GM12873 (cell line): ENCODE measurements around the gene NFIC.

Experiments used
- TF ChIP-seq, protein P1 (sequence below): IDR thresholded peaks from 2 replicates; pipeline ENCODE4 v1.5.1; 2012; ENCODE audit warnings: low read depth, mild to moderate bottlenecking, moderate library complexity, low read length, control low read depth; ENCODE audit not compliant: insufficient read depth; ENCODE audit errors: missing control alignments

Gene NFIC

DNA sequence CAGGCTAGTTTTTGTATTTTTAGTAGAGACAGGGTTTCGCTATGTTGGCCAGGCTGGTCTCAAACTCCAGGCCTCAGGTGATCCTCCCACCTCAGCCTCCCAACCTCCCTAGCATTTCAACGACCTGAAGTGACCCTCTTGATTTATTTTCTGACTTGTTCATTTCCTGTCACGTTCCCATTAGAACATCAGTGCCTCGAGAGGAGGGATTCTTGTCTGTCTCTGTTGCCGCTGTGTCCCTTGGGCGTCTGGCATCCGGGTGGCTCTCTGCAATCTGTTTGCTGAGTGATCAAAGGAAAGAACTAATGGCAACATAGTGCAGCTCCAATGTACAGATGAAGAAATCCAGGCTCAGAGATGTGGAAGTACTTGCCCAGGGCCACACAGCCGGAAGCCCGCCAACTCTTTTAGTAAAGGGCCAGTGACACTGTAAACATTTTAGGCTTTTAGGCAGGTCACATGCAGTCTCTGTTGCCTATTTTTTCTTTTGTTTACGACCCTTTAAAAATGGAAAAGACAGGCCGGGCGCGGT, 47.5 kb downstream of the NFIC start:
- TF ChIP-seq, protein P1, sequence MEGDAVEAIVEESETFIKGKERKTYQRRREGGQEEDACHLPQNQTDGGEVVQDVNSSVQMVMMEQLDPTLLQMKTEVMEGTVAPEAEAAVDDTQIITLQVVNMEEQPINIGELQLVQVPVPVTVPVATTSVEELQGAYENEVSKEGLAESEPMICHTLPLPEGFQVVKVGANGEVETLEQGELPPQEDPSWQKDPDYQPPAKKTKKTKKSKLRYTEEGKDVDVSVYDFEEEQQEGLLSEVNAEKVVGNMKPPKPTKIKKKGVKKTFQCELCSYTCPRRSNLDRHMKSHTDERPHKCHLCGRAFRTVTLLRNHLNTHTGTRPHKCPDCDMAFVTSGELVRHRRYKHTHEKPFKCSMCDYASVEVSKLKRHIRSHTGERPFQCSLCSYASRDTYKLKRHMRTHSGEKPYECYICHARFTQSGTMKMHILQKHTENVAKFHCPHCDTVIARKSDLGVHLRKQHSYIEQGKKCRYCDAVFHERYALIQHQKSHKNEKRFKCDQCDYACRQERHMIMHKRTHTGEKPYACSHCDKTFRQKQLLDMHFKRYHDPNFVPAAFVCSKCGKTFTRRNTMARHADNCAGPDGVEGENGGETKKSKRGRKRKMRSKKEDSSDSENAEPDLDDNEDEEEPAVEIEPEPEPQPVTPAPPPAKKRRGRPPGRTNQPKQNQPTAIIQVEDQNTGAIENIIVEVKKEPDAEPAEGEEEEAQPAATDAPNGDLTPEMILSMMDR, result no peak

DNA sequence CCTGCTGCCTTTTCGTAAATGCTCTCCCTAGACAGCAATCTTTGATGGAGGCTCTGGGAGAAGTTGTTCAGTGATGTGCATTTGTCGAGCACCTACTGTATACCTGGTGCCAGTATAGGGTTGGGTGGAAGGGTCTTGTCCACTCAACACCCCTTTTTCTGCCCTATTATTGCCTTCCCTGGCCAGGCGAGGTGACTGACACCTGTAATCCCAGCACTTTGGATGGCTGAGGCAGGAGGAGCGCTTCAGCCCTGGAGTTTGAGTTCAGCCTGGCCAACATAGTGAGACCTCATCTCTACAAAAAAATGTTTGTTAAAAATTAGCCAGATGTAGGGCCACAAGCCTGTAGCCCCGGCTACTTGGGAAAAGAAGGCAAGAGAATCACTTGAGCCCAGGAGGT, 49.3 kb downstream of the NFIC start:
- TF ChIP-seq, protein P1, result no peak

DNA sequence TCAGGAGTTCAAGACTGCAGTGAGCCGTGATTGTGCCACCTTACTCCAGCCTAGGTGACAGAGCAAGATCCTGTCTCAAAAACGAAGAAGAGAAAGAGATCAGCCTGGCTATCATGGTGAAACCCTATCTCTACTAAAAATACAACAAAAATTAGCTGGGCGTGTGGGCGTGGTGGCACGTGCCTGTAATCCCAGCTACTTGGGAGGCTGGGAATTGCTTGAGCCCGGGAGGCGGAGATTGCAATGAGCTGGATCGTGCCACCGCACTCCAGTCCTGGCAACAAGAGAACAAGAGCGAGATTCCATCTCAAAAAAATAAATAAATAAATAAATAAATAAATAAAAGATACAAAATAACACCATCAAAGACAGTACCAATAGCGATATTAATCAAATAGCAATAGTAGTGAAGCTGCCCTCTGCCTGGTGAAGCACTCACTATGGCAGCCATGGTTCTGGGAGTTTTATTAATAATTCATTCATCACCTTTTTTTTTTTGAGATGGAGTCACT, 53.9 kb downstream of the NFIC start:
- TF ChIP-seq, protein P1, result no peak

DNA sequence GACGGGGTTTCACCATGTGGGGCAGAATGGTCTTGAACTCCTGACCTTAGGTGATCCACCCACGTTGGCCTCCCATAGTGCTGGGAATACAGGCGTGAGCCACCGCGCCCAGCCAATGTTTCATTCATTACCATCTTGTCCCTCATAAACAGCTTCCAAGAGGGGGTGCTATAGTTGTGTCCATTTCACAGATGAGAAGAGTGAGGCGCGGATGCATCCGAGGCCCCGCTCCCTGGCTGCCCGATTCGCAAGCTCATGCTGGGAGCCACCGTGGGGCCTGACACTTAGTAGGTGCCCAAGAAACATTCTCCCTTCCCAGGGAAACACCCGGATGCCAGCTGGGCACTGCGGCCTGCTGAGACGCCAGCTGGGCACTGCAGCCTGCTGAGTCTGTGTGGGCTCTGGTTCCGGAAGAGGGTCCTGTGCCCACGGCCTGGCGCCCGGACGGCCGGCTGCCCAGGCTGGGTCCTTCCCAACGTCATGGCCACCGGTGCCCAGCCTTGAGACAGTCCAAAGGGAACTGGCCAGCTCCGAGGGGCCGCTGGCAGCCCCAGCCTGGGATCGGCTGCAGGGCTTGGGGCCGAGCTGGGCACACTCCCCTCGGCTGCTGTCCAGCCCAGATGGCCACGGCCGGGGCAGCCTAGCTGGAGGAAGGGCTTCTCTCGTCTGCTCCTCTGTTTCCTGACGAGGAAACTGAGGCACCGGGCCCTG, 54.7 kb downstream of the NFIC start:
- TF ChIP-seq, protein P1, result no peak

DNA sequence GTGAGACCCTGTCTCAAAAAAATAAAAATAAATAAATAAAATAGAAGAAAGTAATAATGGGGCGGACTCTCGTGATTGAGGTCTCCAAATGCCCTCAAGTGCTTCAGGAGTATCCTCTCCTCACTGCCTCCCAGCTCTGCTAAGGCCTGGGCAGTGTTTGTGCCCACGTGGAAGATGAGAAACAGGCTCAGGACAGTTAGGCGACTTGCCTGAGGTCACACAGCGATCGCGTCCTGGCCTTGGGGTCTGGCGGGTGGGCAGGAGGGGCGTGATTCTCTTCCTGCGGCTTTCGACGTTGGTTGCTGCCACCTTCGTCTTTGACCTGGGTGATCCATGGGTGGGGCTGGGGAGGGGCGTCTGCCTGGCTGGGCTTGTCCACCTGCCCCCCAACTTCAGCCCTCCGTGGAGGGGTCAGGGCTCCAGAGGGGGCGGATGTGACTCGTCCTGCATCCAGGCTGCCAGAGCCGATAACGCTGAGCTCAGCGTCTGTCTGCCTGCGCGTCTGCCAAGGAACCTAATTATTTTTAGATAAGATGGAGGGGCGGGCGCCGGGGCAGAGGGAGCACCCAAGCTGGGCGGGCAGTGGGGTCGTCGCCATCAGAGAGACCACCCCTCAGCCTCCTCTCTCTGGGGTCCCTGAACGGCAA, 56.9 kb downstream of the NFIC start:
- TF ChIP-seq, protein P1, result no peak

DNA sequence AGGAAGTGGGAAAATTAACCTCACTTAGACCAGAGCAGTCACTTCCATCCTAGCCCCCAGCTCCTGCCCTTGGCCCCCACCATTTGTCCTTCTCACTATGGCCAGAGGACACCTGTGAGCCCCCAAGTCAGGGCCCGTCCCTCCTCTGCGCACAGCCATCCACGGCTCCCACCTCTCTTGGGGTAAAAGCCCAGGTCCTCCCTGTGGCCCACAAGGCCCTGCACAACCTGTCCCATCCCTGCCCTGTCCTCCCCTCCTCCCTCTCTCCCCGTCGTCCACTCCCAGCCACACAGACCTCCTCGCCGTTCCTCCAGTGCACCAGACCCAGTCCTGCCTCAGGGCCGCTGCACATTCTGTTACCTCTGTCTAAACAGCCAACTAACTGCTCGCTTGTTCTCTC, 60.0 kb downstream of the NFIC start:
- TF ChIP-seq, protein P1, result no peak

DNA sequence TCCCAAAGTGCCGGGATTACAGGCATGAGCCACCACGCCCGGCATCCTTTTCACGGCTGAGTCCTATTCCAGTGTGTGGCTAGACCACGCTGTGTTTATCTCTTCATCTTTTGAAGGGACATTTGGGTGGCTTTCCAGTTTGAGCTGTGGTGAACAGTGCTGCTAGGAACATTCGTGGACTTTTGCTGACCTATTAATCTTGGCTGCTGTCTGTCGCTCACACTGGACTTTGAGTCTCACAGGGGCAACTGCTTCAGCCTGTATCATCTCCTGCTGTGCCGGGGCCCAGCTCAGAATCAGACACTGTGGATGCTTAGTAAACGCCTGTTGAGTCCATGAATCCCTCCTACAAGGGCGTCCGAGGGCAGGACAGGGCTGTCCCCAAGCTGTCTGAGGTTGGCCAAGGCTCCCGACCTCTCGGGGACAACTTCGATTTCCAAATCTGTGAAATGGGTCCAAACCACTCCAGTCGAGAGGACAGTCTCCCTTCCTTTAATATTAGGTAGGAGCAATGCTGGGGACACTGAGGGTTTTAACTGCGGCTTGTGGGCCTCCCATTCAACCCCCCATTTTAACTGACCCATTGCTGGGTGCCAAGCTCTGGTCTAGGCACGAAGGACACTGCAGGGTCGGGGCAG, 65.5 kb downstream of the NFIC start:
- TF ChIP-seq, protein P1, result no peak
